Common myeloid progenitor, CD34-positive (primary cell): ENCODE data around the gene HIPK4.

ENCODE experiments used
- CTCF ChIA-PET: fragments of 350-600 bp; sonication (Branson Sonifier 250); formaldehyde crosslinking; loops from one replicate; lab custom pipeline; 2021; ENCODE audit warnings: antibody characterized with exemption; lab: Charles Lee
- POLR2A ChIA-PET: fragments of 350-600 bp; sonication (Branson Sonifier 250); formaldehyde crosslinking; loops from one replicate; lab custom pipeline; 2021; ENCODE audit warnings: antibody characterized with exemption; lab: Charles Lee
- DNase-seq, 3 donors: peaks; one replicate each; pipeline versions ENCODE4 v3.0.0 to v3.0.0-alpha.2; 2013
- H3K27ac ChIP-seq, 2 experiments: 1 replicate in 1 of 2; 2 replicates in 1 of 2; pipeline ENCODE4 v1.7.0; 2013; ENCODE audit warnings: inconsistent platforms in 2 of 2, low read length in 2 of 2, mild to moderate bottlenecking in 2 of 2, low read depth in 1 of 2, moderate library complexity in 1 of 2; ENCODE audit not compliant: severe bottlenecking in 2 of 2, insufficient read depth in 1 of 2, poor library complexity in 1 of 2
- H3K27me3 ChIP-seq, 5 experiments: replicated peaks in 2 of 5; 1 replicate in 3 of 5; 2 replicates in 2 of 5; pipeline versions ENCODE4 v1.6.1 to v1.7.0; 2013; ENCODE audit warnings: low read length in 4 of 5, mild to moderate bottlenecking in 2 of 5, moderate library complexity in 2 of 5, inconsistent platforms in 1 of 5; ENCODE audit not compliant: insufficient read depth in 5 of 5, control insufficient read depth in 4 of 5
- H3K36me3 ChIP-seq, 4 experiments: 1 replicate in 2 of 4; 2 replicates in 2 of 4; pipeline versions ENCODE4 v1.6.1 to v1.7.0; 2013; ENCODE audit warnings: low read length in 3 of 4, control low read depth in 1 of 4, mild to moderate bottlenecking in 1 of 4; ENCODE audit not compliant: control insufficient read depth in 4 of 4, insufficient read depth in 4 of 4
- H3K4me1 ChIP-seq, 4 experiments: 1 replicate in 3 of 4; 2 replicates in 1 of 4; pipeline versions ENCODE4 v1.6.1 to v1.7.1; 2013; ENCODE audit warnings: low read length in 3 of 4, mild to moderate bottlenecking in 3 of 4, control low read depth in 1 of 4, inconsistent platforms in 1 of 4, moderate library complexity in 1 of 4; ENCODE audit not compliant: control insufficient read depth in 4 of 4, insufficient read depth in 4 of 4; ENCODE audit errors: control extremely low read depth in 1 of 4
- H3K4me3 ChIP-seq, 7 experiments: 1 replicate in 4 of 7; 2 replicates in 3 of 7; pipeline versions ENCODE4 v1.5.1 to v1.7.0; 2013; ENCODE audit warnings: mild to moderate bottlenecking in 7 of 7, low read length in 6 of 7, moderate library complexity in 6 of 7, inconsistent platforms in 2 of 7, low read depth in 2 of 7, control low read depth in 1 of 7; ENCODE audit not compliant: insufficient read depth in 4 of 7, control insufficient read depth in 1 of 7; ENCODE audit errors: extremely low read depth in 1 of 7
- H3K9me3 ChIP-seq, 5 experiments: 1 replicate in 4 of 5; 2 replicates in 1 of 5; pipeline versions ENCODE4 v1.6.1 to v1.7.1; 2013; ENCODE audit warnings: low read length in 4 of 5, mild to moderate bottlenecking in 2 of 5, inconsistent platforms in 1 of 5, low read depth in 1 of 5, moderate library complexity in 1 of 5; ENCODE audit not compliant: control insufficient read depth in 4 of 5, insufficient read depth in 2 of 5; ENCODE audit errors: control extremely low read depth in 1 of 5
- WGBS: methylation state at CpG from one replicate; pipeline ENCODE4 v1.1.5; 2013; ENCODE audit not compliant: insufficient coverage; 5-methylcytosine and 5-hydroxymethylcytosine counted together

Gene HIPK4

GRCh38 chr19:40417643-40417981 is 27.6 kb upstream of the HIPK4 start:
- CTCF ChIA-PET: interaction anchor here (1.5 kb wide), 1 partner anchor 9 kb away, joined by 4 read pairs; no protein-coding TSS in a partner anchor
- H3K4me3 ChIP-seq: peak overlapping the region in 4 of 7 experiments; percentile 35 to 49 (median 42)
- no peak for DNase-seq
- no peaks in the 10 kb centered on the region for H3K9me3 ChIP-seq
- peaks cover 0 to 4% (median 1%) of the 10 kb centered on the region in 4 experiments for H3K36me3 ChIP-seq
- peaks cover 5 to 81% (median 71%) of the 10 kb centered on the region in 4 experiments for H3K4me1 ChIP-seq
- H3K27me3 ChIP-seq: no peaks in the 10 kb centered on the region
- 37% methylated on average over 3 of the region's 4 CpGs for WGBS
- H3K27ac ChIP-seq: peak overlapping the region; percentile 66 to 81
- POLR2A ChIA-PET: interaction anchor here (0.5 to 2.1 kb wide), 5 partner anchors 8 to 274 kb away, joined by 3 to 4 read pairs (median 3); partner anchors contain the start of gene SERTAD1

- Histone ChIP-seq H3K4me3 (peak overlapping the region in 4 of 7 experiments; percentile 35 to 49 (median 42)), H3K4me1 (peaks cover 5 to 83% (median 73%) of the 10 kb centered on the region in 4 experiments), H3K36me3 (no peaks in the 10 kb centered on the region), H3K9me3 (no peaks in the 10 kb centered on the region), H3K27ac (peak overlapping the region; percentile 66 to 81), H3K27me3 (no peaks in the 10 kb centered on the region)
- 5% methylated on average over 14 of the region's 16 CpGs for WGBS
- peak; percentile 50 to 77 (median 76) for DNase-seq
- CTCF ChIA-PET: interaction anchor here (0.8 to 1.5 kb wide), 2 partner anchors 10 to 218 kb away, joined by 4 read pairs; no protein-coding TSS in a partner anchor
- POLR2A ChIA-PET: interaction anchor here (0.5 to 2.1 kb wide), 5 partner anchors 9 to 273 kb away, joined by 3 to 4 read pairs (median 3); partner anchors contain the start of gene SERTAD1
These were observed 27.1 kb upstream of the HIPK4 start for GRCh38 chr19:40416918-40417642.

- Histone ChIP-seq H3K27me3 (no peaks in the 10 kb centered on the region), H3K9me3 (no peaks in the 10 kb centered on the region), H3K4me1 (peaks cover 5 to 84% (median 76%) of the 10 kb centered on the region in 4 experiments), H3K36me3 (no peaks in the 10 kb centered on the region), H3K4me3 (peak overlapping the region in 1 of 7 experiments; percentile 7), H3K27ac (no peak overlapping the region)
- ChIA-PET POLR2A (interaction anchor here (0.8 to 2.1 kb wide), 3 partner anchors 9 to 17 kb away, joined by 3 to 4 read pairs (median 3); partner anchors contain the start of gene SERTAD1), CTCF (interaction anchor here (1.2 kb wide), 1 partner anchor 19 kb away, joined by 3 read pairs; no protein-coding TSS in a partner anchor)
- 100% methylated on average over 2 of the region's 2 CpGs for WGBS
- DNase-seq: no peak
These were observed 25.8 kb upstream of the HIPK4 start for GRCh38 chr19:40415768-40416167.

- H3K27ac ChIP-seq: no peak overlapping the region
- POLR2A ChIA-PET: interaction anchor here (0.8 to 1.7 kb wide), 2 partner anchors 11 kb away, joined by 3 to 5 read pairs; partner anchors contain the start of gene SERTAD1
- WGBS: 98% methylated on average over 15 of the region's 21 CpGs
These were observed 24.9 kb upstream of the HIPK4 start for GRCh38 chr19:40414542-40415535.

GRCh38 chr19:40413291-40413845 is 23.4 kb upstream of the HIPK4 start, which contains the start of gene PRX:
Gene PRX (minus strand): TSS chr19:40413378. CDS start chr19:40407932, 5,446 bp downstream.
- peaks cover 5 to 83% (median 74%) of the 10 kb centered on the region in 4 experiments for H3K4me1 ChIP-seq
- ChIA-PET CTCF (interaction anchor here (1.0 to 1.8 kb wide), 3 partner anchors 10 to 13 kb away, joined by 3 to 5 read pairs (median 4); partner anchors contain the start of gene SERTAD1), POLR2A (interaction anchor here (1.7 kb wide), 1 partner anchor 13 kb away, joined by 5 read pairs; the partner anchor contains the start of gene SERTAD1)

More at GRCh38 chr19:40414542-40415535, 24.9 kb upstream of the HIPK4 start:
- CTCF ChIA-PET: interaction anchor here (1.2 kb wide), 1 partner anchor 18 kb away, joined by 3 read pairs; no protein-coding TSS in a partner anchor
- no peaks in the 10 kb centered on the region for H3K36me3 ChIP-seq
- H3K4me1 ChIP-seq: peaks cover 5 to 89% (median 80%) of the 10 kb centered on the region in 4 experiments
- H3K9me3 ChIP-seq: no peaks in the 10 kb centered on the region
- H3K27me3 ChIP-seq: no peaks in the 10 kb centered on the region
- no peak overlapping the region for H3K4me3 ChIP-seq
- DNase-seq: no peak

GRCh38 chr19:40412866-40413265 is 22.9 kb upstream of the HIPK4 start:
- 100% methylated on average over 2 of the region's 4 CpGs for WGBS
- no peaks in the 10 kb centered on the region for H3K9me3 ChIP-seq
- no peak for DNase-seq
- H3K36me3 ChIP-seq: no peaks in the 10 kb centered on the region
- ChIA-PET CTCF (interaction anchor here (0.6 to 1.8 kb wide), 6 partner anchors 10 to 108 kb away, joined by 3 to 5 read pairs (median 3); partner anchors contain the start of gene SERTAD1), POLR2A (interaction anchor here (1.7 kb wide), 1 partner anchor 13 kb away, joined by 5 read pairs; the partner anchor contains the start of gene SERTAD1)
- no peak overlapping the region for H3K4me3 ChIP-seq
- no peaks in the 10 kb centered on the region for H3K27me3 ChIP-seq
- H3K4me1 ChIP-seq: peaks cover 5 to 83% (median 75%) of the 10 kb centered on the region in 4 experiments
- no peak overlapping the region for H3K27ac ChIP-seq

More at GRCh38 chr19:40413291-40413845, 23.4 kb upstream of the HIPK4 start, which contains the start of gene PRX:
- Histone ChIP-seq H3K27ac (no peak within 1 kb of the TSS), H3K9me3 (no peaks in the 10 kb centered on the region), H3K27me3 (no peaks in the 10 kb centered on the region), H3K36me3 (no peaks in the 10 kb centered on the region), H3K4me3 (peak within 1 kb of the TSS in 1 of 7 experiments; percentile 35)
- WGBS: 28% methylated on average over 6 of the region's 18 CpGs
- DNase-seq: peak in 2 of 3 donors; percentile 49 to 59
